Cerebellar nuclear complex (tissue), 1 donor: ENCODE measurements around the gene EMID1.
"Not testable (repeated sequence)": the region's sequence is repeated elsewhere in the genome, so short reads cannot be mapped to it uniquely, and the experiment has no call there.

Source experiments
- DNase-seq, 2 experiments: peaks; one replicate each; lab custom pipeline; 2025; lab: John Stamatoyannopoulos, UW

EMID1 gene

GRCh38 chr22:29231971-29232959 lies 26.6 kb downstream of the EMID1 start:
- no peak for DNase-seq

GRCh38 chr22:29233277-29233877 lies 27.7 kb downstream of the EMID1 start:
- DNase-seq = no peak

- DNase-seq = not testable (repeated sequence)
Observed at GRCh38 chr22:29240481-29240880, 34.8 kb downstream of the EMID1 start.

GRCh38 chr22:29243874-29244446 lies 38.3 kb downstream of the EMID1 start:
- no peak for DNase-seq

GRCh38 chr22:29244785-29245625 lies 39.3 kb downstream of the EMID1 start:
- no peak for DNase-seq

- no peak for DNase-seq
Observed at GRCh38 chr22:29245626-29246385, 40.1 kb downstream of the EMID1 start.

GRCh38 chr22:29247891-29248290 lies 42.2 kb downstream of the EMID1 start:
- DNase-seq = not testable (repeated sequence)

- no peak for DNase-seq
Observed at GRCh38 chr22:29251265-29251664, 45.6 kb downstream of the EMID1 start.

GRCh38 chr22:29251981-29252911 lies 46.5 kb downstream of the EMID1 start:
- peak in 1 of 2 experiments; percentile 58 for DNase-seq

GRCh38 chr22:29253561-29254285 lies 48.0 kb downstream of the EMID1 start:
- DNase-seq = no peak

GRCh38 chr22:29254286-29254660 lies 48.6 kb downstream of the EMID1 start:
- DNase-seq = no peak

- DNase-seq = no peak
Observed at GRCh38 chr22:29255064-29255621, 49.4 kb downstream of the EMID1 start.

- no peak for DNase-seq
Observed at GRCh38 chr22:29256606-29257325, 51.1 kb downstream of the EMID1 start.

GRCh38 chr22:29257751-29258181 lies 52.1 kb downstream of the EMID1 start:
- no peak for DNase-seq

- DNase-seq = no peak
Observed at GRCh38 chr22:29258407-29259252, 52.9 kb downstream of the EMID1 start.

GRCh38 chr22:29259253-29259899 lies 53.7 kb downstream of the EMID1 start:
- DNase-seq = no peak

- DNase-seq = no peak
Observed at GRCh38 chr22:29260031-29260560, 54.4 kb downstream of the EMID1 start.
